ENCODE measurements around the gene PCDHGA8.

DNA sequence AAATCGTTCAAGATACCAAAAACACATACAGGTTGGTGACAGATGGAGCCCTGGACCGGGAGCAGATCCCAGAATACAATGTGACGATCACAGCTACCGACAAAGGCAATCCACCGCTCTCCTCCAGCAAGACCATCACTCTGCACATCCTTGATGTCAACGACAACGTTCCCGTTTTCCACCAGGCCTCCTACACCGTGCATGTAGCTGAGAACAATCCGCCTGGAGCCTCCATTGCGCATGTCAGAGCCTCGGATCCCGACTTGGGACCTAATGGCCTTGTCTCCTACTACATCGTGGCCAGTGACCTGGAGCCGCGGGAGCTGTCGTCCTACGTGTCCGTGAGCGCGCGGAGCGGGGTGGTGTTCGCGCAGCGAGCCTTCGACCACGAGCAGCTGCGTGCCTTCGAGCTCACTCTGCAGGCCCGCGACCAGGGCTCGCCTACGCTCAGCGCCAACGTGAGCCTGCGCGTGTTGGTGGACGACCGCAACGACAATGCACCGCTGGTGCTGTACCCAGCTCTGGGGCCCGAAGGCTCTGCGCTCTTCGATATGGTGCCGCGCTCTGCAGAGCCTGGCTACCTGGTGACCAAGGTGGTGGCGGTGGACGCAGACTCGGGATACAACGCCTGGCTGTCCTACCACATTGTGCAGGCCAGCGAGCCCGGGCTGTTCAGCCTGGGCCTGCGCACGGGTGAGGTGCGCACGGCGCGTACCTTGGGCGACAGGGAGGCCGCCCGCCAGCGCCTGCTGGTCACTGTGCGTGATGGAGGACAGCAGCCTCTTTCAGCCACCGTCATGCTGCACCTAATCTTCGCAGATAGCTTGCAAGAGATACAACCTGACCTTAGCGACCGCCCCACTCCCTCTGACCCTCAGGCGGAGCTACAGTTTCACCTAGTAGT is 20.6 kb upstream of the PCDHGA8 start:
- TF ChIP-seq CEBPB (IDR thresholded peaks at IDR 0.05; ENCODE audit: low read depth) (no peak), EZH2 (IDR thresholded peaks at IDR 0.05) (no peak), RAD21 (IDR thresholded peaks at IDR 0.05; ENCODE audit: low read depth) (no peak), MAX (IDR thresholded peaks at IDR 0.05) (no peak), POLR2A (IDR thresholded peaks at IDR 0.05; ENCODE audit: borderline replicate concordance, extremely low read depth, insufficient read depth, insufficient read length) (no peak), EGR1 (IDR thresholded peaks at IDR 0.05; ENCODE audit: low read depth) (no peak), ZFX (IDR thresholded peaks at IDR 0.05) (no peak), FOSL1 (IDR thresholded peaks at IDR 0.05; ENCODE audit: low read depth) (no peak), ZBTB33 (IDR thresholded peaks at IDR 0.05; ENCODE audit: extremely low read depth, insufficient replicate concordance, low read length) (no peak), EZH2phosphoT487 (IDR thresholded peaks at IDR 0.05; ENCODE audit: borderline replicate concordance) (no peak)
- TF ChIP-seq, protein P1, sequence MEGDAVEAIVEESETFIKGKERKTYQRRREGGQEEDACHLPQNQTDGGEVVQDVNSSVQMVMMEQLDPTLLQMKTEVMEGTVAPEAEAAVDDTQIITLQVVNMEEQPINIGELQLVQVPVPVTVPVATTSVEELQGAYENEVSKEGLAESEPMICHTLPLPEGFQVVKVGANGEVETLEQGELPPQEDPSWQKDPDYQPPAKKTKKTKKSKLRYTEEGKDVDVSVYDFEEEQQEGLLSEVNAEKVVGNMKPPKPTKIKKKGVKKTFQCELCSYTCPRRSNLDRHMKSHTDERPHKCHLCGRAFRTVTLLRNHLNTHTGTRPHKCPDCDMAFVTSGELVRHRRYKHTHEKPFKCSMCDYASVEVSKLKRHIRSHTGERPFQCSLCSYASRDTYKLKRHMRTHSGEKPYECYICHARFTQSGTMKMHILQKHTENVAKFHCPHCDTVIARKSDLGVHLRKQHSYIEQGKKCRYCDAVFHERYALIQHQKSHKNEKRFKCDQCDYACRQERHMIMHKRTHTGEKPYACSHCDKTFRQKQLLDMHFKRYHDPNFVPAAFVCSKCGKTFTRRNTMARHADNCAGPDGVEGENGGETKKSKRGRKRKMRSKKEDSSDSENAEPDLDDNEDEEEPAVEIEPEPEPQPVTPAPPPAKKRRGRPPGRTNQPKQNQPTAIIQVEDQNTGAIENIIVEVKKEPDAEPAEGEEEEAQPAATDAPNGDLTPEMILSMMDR (IDR thresholded peaks at IDR 0.05 in 2 of 3, conservative IDR thresholded peaks at IDR 0.05 in 1 of 3; ENCODE audit: borderline replicate concordance in 1 of 3, insufficient read depth in 1 of 3, low read depth in 2 of 3, low read length in 2 of 3) = no peak

All from HCT116 (cell line).